Tibial artery (tissue), 4 donors: ENCODE measurements around the gene SOX13.

ENCODE experiments used
- DNase-seq, 2 donors: peaks; one replicate each; pipeline ENCODE4 v3.0.0-alpha.2; 2019
- H3K27ac ChIP-seq, 2 donors: fragments of 200-600 bp; sonication (generic) in 1 of 2; 1 replicate in 1 of 2; 2 replicates in 1 of 2; pipeline ENCODE4 v1.5.1; 2018 to 2019; ENCODE audit warnings: mild to moderate bottlenecking in 1 of 2
- H3K27me3 ChIP-seq, 2 donors: fragments of 200-600 bp; sonication (generic) in 1 of 2; one replicate each; pipeline versions ENCODE4 v1.5.1 to v1.6.0; 2016 to 2019
- H3K36me3 ChIP-seq, 3 donors: fragments of 200-600 bp; sonication (generic) in 2 of 3; one replicate each; pipeline ENCODE4 v1.5.1; 2016 to 2019; ENCODE audit warnings: mild to moderate bottlenecking in 2 of 3
- H3K4me1 ChIP-seq, 4 donors: fragments of 200-600 bp; sonication (generic) in 2 of 4; 1 replicate in 3 of 4; 2 replicates in 1 of 4; pipeline ENCODE4 v1.5.1; 2016 to 2019
- H3K4me3 ChIP-seq, 2 donors: fragments of 200-600 bp; sonication (generic) in 1 of 2; 1 replicate in 1 of 2; 2 replicates in 1 of 2; pipeline ENCODE4 v1.5.1; 2018 to 2019; ENCODE audit warnings: mild to moderate bottlenecking in 2 of 2
- H3K9me3 ChIP-seq, 3 donors: fragments of 200-600 bp; sonication (generic) in 1 of 3; one replicate each; pipeline ENCODE4 v1.5.1; 2016 to 2019
- CTCF ChIP-seq, 2 experiments: fragments of 200-600 bp in 1 of 2; fragments of 450-650 bp in 1 of 2; IDR thresholded peaks; one replicate each; pipeline ENCODE4 v1.5.1; 2017 to 2019; ENCODE audit warnings: antibody characterized with exemption in 2 of 2, mild to moderate bottlenecking in 1 of 2, moderate library complexity in 1 of 2
- intact Hi-C: fragments of 100-400 bp; cut with DNase I; formaldehyde crosslinking; loops from one replicate; pipeline ENCODE4 v1.15.0; 2023; ENCODE audit warnings: low total_unique reads

Gene SOX13

GRCh38 chr1:204152310-204153044 lies 79.6 kb downstream of the SOX13 start:
- intact Hi-C loops = no loop called here
- no peak for DNase-seq
- H3K4me3 ChIP-seq = peak overlapping the region; percentile 91 to 92
- H3K9me3 ChIP-seq = no peaks in the 10 kb centered on the region
- H3K27ac ChIP-seq = peak overlapping the region; percentile 96 to 97
- H3K27me3 ChIP-seq = peaks cover 0 to 6% of the 10 kb centered on the region in 2 donors
- H3K36me3 ChIP-seq = peaks cover 0 to 2% (median 0%) of the 10 kb centered on the region in 3 donors
- H3K4me1 ChIP-seq = peaks cover 5 to 42% (median 20%) of the 10 kb centered on the region in 4 donors
- no peak for TF ChIP-seq CTCF (IDR thresholded peaks at IDR 0.05)

DNA sequence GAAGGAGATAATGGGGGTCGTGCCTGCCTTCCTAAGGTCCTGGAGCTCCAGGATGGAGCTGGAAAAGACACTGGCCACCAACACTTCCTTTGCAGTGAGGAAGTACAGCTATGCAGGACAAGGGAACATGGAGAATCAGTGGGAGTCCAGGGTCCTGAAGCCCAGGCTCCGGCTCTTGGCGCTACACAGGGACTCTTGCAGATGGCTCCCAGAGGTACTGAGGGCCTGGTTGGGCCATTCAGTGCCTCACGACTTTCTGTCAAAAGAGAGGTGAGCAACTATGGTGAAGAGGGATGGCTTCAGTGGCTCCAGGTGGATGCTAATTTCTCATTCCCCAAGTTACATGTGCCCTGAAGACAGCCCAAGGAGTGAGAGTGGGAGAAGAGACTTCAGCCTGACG lies 80.8 kb downstream of the SOX13 start:
- intact Hi-C loops = no loop called here
- Histone ChIP-seq H3K36me3 (no peaks in the 10 kb centered on the region), H3K4me1 (peaks cover 5 to 36% (median 19%) of the 10 kb centered on the region in 4 donors), H3K9me3 (no peaks in the 10 kb centered on the region), H3K4me3 (no peak overlapping the region), H3K27me3 (peaks cover 0 to 6% of the 10 kb centered on the region in 2 donors), H3K27ac (no peak overlapping the region)
- DNase-seq = no peak
- TF ChIP-seq CTCF (IDR thresholded peaks at IDR 0.05) = no peak

DNA sequence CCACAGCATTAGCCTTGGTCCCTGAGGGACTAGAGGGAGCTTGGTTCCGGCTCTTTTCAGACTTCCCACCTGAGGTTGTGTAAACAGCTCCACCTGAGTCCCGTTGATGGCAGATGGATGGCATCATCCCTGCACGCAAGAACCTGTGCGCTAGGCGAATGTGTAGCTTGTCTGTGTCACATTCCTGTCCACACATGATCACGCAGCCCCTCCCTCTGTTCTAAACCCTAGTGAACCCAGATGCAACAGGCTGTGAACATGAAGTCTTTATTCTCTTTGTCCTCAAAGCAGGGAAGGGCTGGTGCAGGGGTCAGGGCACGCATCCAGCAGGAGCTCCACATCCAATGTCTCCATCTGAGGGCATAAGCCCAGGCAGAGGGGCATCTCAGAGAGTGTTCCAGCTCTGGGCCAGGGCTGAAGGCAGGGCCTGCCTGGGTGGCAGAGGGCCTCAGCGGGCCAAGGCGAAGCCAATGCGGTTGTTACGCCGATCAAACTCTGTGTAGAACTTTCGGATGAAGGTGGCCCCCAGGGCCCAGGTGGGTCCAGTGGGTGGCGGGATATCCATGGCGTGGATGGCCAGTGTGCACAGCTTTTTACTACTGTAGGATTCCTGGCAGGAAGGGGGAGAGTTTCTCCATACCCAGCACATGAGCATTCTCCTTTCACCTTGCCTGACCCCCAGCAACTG lies 81.8 kb downstream of the SOX13 start:
- intact Hi-C loops = no loop called here
- no peak overlapping the region for H3K4me3 ChIP-seq
- no peaks in the 10 kb centered on the region for H3K9me3 ChIP-seq
- no peaks in the 10 kb centered on the region for H3K36me3 ChIP-seq
- H3K4me1 ChIP-seq = peaks cover 5 to 25% (median 13%) of the 10 kb centered on the region in 4 donors
- TF ChIP-seq CTCF (IDR thresholded peaks at IDR 0.05) = no peak
- H3K27me3 ChIP-seq = peaks cover 0 to 6% of the 10 kb centered on the region in 2 donors
- no peak for DNase-seq
- H3K27ac ChIP-seq = no peak overlapping the region

DNA sequence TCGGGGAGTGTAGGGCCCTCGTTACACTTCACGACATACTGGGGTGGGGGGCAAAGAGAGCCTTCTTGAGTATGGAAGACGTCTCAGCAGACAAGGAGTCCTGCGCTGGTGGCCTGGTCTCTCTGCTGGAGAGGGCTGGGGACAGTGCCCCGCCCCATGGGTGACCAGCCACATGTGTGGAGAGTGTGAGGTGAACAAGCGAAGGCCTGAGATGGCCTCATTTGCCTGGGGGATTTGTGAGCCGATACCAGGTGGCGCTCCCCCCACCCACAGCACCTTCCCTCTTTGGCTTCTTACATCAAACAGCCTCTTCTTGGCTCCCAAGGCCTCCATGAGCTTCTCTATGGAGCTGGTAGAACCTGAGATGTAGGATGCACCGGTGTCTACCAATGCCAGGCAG lies 83.0 kb downstream of the SOX13 start:
- no peak for DNase-seq
- Histone ChIP-seq H3K27me3 (peaks cover 0 to 15% of the 10 kb centered on the region in 2 donors), H3K4me3 (no peak overlapping the region), H3K27ac (no peak overlapping the region), H3K9me3 (no peaks in the 10 kb centered on the region), H3K36me3 (no peaks in the 10 kb centered on the region), H3K4me1 (peaks cover 2 to 13% (median 9%) of the 10 kb centered on the region in 4 donors)
- no peak for TF ChIP-seq CTCF (IDR thresholded peaks at IDR 0.05)
- intact Hi-C loops = no loop called here

DNA sequence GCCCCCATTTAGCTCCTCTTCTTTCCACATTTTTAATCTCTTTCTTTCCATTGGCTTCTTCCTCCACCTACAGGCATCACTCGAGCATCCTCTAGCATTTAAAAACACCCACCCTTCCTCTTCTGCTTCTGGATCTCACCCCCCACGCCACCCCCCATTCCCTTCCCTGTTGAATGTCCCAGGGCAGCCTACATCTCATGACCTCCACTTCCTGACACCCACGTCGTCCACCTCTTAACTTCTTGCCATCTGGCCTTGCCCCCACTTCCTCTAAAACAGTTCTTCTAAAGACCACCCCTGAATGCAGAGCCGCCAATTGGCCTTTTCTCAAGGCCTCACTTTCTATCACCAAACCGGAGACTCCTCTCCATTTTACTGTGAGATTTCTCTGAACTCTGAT lies 85.0 kb downstream of the SOX13 start:
- DNase-seq = no peak
- Histone ChIP-seq H3K36me3 (no peaks in the 10 kb centered on the region), H3K4me1 (peaks cover 0 to under 1% (median under 1%) of the 10 kb centered on the region in 4 donors), H3K4me3 (no peak overlapping the region), H3K9me3 (no peaks in the 10 kb centered on the region), H3K27ac (no peak overlapping the region), H3K27me3 (peaks cover 0 to 34% of the 10 kb centered on the region in 2 donors)
- intact Hi-C loops = no loop called here
- no peak for TF ChIP-seq CTCF (IDR thresholded peaks at IDR 0.05)
